Breast epithelium (tissue), 3 donors: Measurements from ENCODE around the gene KIAA0753.

ENCODE experiments used
- CTCF ChIP-seq, 3 donors: fragments of 450-650 bp; IDR thresholded peaks; one replicate each; pipeline ENCODE4 v1.5.1; 2016 to 2017; ENCODE audit warnings: antibody characterized with exemption in 3 of 3, mild to moderate bottlenecking in 3 of 3, moderate library complexity in 3 of 3
- POLR2A ChIP-seq: fragments of 450-650 bp; IDR thresholded peaks from one replicate; pipeline ENCODE4 v1.6.1; 2016; ENCODE audit warnings: antibody characterized with exemption, mild to moderate bottlenecking, moderate library complexity
- POLR2AphosphoS5 ChIP-seq, 3 donors: sonication (generic); formaldehyde crosslinking; IDR thresholded peaks; one replicate each; pipeline ENCODE4 v1.6.1; 2017; ENCODE audit warnings: antibody characterized with exemption in 3 of 3

GRCh38 chr17:6681671-6682070, 41.2 kb upstream of the KIAA0753 start:
- TF ChIP-seq POLR2AphosphoS5 (IDR thresholded peaks at IDR 0.05) (no peak), CTCF (IDR thresholded peaks at IDR 0.05) (no peak), POLR2A (no peak)
